Ovary (tissue), 3 donors: ENCODE data around the gene FOXC2.

ENCODE experiments used
- EP300 ChIP-seq: sonication (generic); formaldehyde crosslinking; IDR thresholded peaks from one replicate; pipeline ENCODE4 v1.6.1; 2017; ENCODE audit warnings: antibody characterized with exemption
- POLR2A ChIP-seq: fragments of 450-650 bp; IDR thresholded peaks from one replicate; pipeline ENCODE4 v1.6.1; 2017; ENCODE audit warnings: antibody characterized with exemption, mild to moderate bottlenecking, moderate library complexity
- TF ChIP-seq, protein P1 (sequence below), 3 donors: fragments of 450-650 bp in 2 of 3; fragments of 200-600 bp in 1 of 3; IDR thresholded peaks; one replicate each; pipeline versions ENCODE4 v1.5.1 to v1.8.0; 2016 to 2022; ENCODE audit warnings: antibody characterized with exemption in 3 of 3, mild to moderate bottlenecking in 1 of 3
- donor health status: DM: no; HTN: no; CAD: no.

- TF ChIP-seq, protein P1, sequence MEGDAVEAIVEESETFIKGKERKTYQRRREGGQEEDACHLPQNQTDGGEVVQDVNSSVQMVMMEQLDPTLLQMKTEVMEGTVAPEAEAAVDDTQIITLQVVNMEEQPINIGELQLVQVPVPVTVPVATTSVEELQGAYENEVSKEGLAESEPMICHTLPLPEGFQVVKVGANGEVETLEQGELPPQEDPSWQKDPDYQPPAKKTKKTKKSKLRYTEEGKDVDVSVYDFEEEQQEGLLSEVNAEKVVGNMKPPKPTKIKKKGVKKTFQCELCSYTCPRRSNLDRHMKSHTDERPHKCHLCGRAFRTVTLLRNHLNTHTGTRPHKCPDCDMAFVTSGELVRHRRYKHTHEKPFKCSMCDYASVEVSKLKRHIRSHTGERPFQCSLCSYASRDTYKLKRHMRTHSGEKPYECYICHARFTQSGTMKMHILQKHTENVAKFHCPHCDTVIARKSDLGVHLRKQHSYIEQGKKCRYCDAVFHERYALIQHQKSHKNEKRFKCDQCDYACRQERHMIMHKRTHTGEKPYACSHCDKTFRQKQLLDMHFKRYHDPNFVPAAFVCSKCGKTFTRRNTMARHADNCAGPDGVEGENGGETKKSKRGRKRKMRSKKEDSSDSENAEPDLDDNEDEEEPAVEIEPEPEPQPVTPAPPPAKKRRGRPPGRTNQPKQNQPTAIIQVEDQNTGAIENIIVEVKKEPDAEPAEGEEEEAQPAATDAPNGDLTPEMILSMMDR (IDR thresholded peaks at IDR 0.05): no peak
- TF ChIP-seq EP300 (no peak), POLR2A (no peak)
These were observed 751 bp upstream of the FOXC2 start for GRCh38 chr16:86565644-86566511.
